CD14-positive monocyte (primary cell): ENCODE data around the gene PIGM. TPM values are rescaled to one million over a fixed set of nuclear protein-coding genes. Genes with fewer than 3 reads are reported as not detected.
A peak's percentile ranks its signal among the peaks of the same experiment; 100 is the strongest.

Source experiments
- DNase-seq, 3 donors: peaks; one replicate each; pipeline ENCODE4 v3.0.0-alpha.2; 2011 to 2022
- H2AFZ ChIP-seq: 2 replicates; pipeline ENCODE4 v1.6.0; 2012; ENCODE audit warnings: mild to moderate bottlenecking, low read depth, low read length, inconsistent platforms; ENCODE audit not compliant: insufficient read depth, poor library complexity, severe bottlenecking
- H3K27ac ChIP-seq, 2 donors: 1 replicate in 1 of 2; 2 replicates in 1 of 2; pipeline ENCODE4 v1.5.1; 2012 to 2013; ENCODE audit warnings: low read length in 2 of 2, control low read depth in 1 of 2, inconsistent platforms in 1 of 2, low read depth in 1 of 2, mild to moderate bottlenecking in 1 of 2
- H3K27me3 ChIP-seq, 2 donors: one replicate each; pipeline versions ENCODE4 v1.6.0 to v1.6.1; 2011 to 2013; ENCODE audit warnings: low read length in 2 of 2; ENCODE audit not compliant: control insufficient read depth in 2 of 2, insufficient read depth in 2 of 2
- H3K36me3 ChIP-seq, 2 donors: replicated peaks in 1 of 2; 1 replicate in 1 of 2; 2 replicates in 1 of 2; pipeline versions ENCODE4 v1.5.1 to v1.6.1; 2012 to 2013; ENCODE audit warnings: low read length in 2 of 2, control low read depth in 1 of 2, inconsistent platforms in 1 of 2, mild to moderate bottlenecking in 1 of 2; ENCODE audit not compliant: insufficient read depth in 2 of 2, control insufficient read depth in 1 of 2
- H3K4me1 ChIP-seq, 2 donors: 1 replicate in 1 of 2; 2 replicates in 1 of 2; pipeline versions ENCODE4 v1.5.1 to v1.6.1; 2012 to 2013; ENCODE audit warnings: low read length in 2 of 2, control low read depth in 1 of 2, inconsistent platforms in 1 of 2, mild to moderate bottlenecking in 1 of 2, moderate library complexity in 1 of 2; ENCODE audit not compliant: insufficient read depth in 2 of 2, control insufficient read depth in 1 of 2
- H3K4me2 ChIP-seq: replicated peaks from 2 replicates; pipeline ENCODE3; 2012; ENCODE audit warnings: low read length, moderate library complexity, mild to moderate bottlenecking; ENCODE audit not compliant: poor library complexity, severe bottlenecking; ENCODE audit errors: extremely low read depth
- H3K4me3 ChIP-seq, 3 experiments: fragments of 200-600 bp in 1 of 3; sonication (generic) in 1 of 3; replicated peaks in 1 of 3; 1 replicate in 2 of 3; 2 replicates in 1 of 3; pipeline ENCODE4 v1.5.1; 2011 to 2013; ENCODE audit warnings: low read length in 3 of 3, mild to moderate bottlenecking in 3 of 3, control low read depth in 2 of 3, low read depth in 2 of 3, inconsistent platforms in 1 of 3, moderate library complexity in 1 of 3
- H3K79me2 ChIP-seq: 2 replicates; pipeline ENCODE4 v1.6.0; 2012; ENCODE audit warnings: mild to moderate bottlenecking, control low read depth, inconsistent platforms, low read length, moderate library complexity; ENCODE audit not compliant: insufficient read depth
- H3K9ac ChIP-seq: 2 replicates; pipeline ENCODE4 v1.6.0; 2017; ENCODE audit warnings: low read length, mild to moderate bottlenecking; ENCODE audit not compliant: insufficient read depth, poor library complexity, severe bottlenecking
- H3K9me3 ChIP-seq, 2 donors: replicated peaks in 1 of 2; 1 replicate in 1 of 2; 2 replicates in 1 of 2; pipeline versions ENCODE4 v1.5.1 to v1.6.1; 2012 to 2013; ENCODE audit warnings: low read length in 2 of 2, control low read depth in 1 of 2; ENCODE audit not compliant: control insufficient read depth in 1 of 2, insufficient read depth in 1 of 2
- H4K20me1 ChIP-seq: 2 replicates; pipeline ENCODE4 v1.6.0; 2012; ENCODE audit warnings: mild to moderate bottlenecking, low read length, control low read depth, moderate library complexity; ENCODE audit not compliant: insufficient read depth
- H3K27ac Mint-ChIP-seq, 7 donors: one replicate each; pipeline ENCODE4 v1.8.0; 2020; ENCODE audit warnings: mild to moderate bottlenecking in 7 of 7, mixed read lengths in 7 of 7, moderate library complexity in 6 of 7, inconsistent platforms in 2 of 7
- H3K27me3 Mint-ChIP-seq, 3 donors: one replicate each; pipeline ENCODE4 v1.8.0; 2021 to 2022; ENCODE audit warnings: low read depth in 3 of 3, mild to moderate bottlenecking in 3 of 3, mixed read lengths in 3 of 3, moderate library complexity in 3 of 3, inconsistent platforms in 1 of 3
- H3K36me3 Mint-ChIP-seq, 2 donors: one replicate each; pipeline ENCODE4 v1.8.0; 2020; ENCODE audit warnings: mixed read lengths in 2 of 2, inconsistent platforms in 1 of 2, mild to moderate bottlenecking in 1 of 2
- H3K4me1 Mint-ChIP-seq: one replicate; pipeline ENCODE4 v1.8.0; 2020; ENCODE audit warnings: mild to moderate bottlenecking, mixed read lengths
- H3K4me3 Mint-ChIP-seq, 2 donors: one replicate each; pipeline ENCODE4 v1.8.0; 2020; ENCODE audit warnings: mild to moderate bottlenecking in 2 of 2, mixed read lengths in 2 of 2, moderate library complexity in 1 of 2
- H3K9me3 Mint-ChIP-seq, 7 donors: one replicate each; pipeline ENCODE4 v1.8.0; 2020 to 2022; ENCODE audit warnings: mixed read lengths in 7 of 7, mild to moderate bottlenecking in 6 of 7, moderate library complexity in 6 of 7, inconsistent platforms in 2 of 7
- CTCF ChIP-seq: fragments of 200-600 bp; IDR thresholded peaks from one replicate; pipeline ENCODE4 v1.8.0; 2022; ENCODE audit warnings: antibody characterized with exemption, mild to moderate bottlenecking
- WGBS: methylation state at CpG from one replicate; pipeline ENCODE4 v1.1.5; 2013; ENCODE audit warnings: missing lambda C conversion rate; ENCODE audit not compliant: insufficient coverage; 5-methylcytosine and 5-hydroxymethylcytosine counted together
- intact Hi-C, 2 donors: fragments of 100-400 bp; cut with micrococcal nuclease; formaldehyde crosslinking; loops; one replicate each; pipeline versions ENCODE4 v1.15.0 to v1.15.1; 2023
- polyA plus RNA-seq, 3 donors: library from polyadenylated mRNA; depleted of rRNA in 1 of 3; unstranded in 2 of 3; stranded (reverse) in 1 of 3; fragments of 300-500 nt in 2 of 3; fragments of >200 nt in 1 of 3; fragmentation: Illumina TruSeq in 2 of 3; gene quantifications; 1 replicate in 2 of 3; 2 replicates in 1 of 3; pipeline ENCODE4 v1.2.3, GENCODE V29; 2012 to 2021

PIGM gene
- polyA plus RNA-seq, 3 donors, result 3.7 to 4.2 (median 4.0) TPM

- DNase-seq, result peak in 2 of 3 donors; percentile 41 to 49
- WGBS, result 100% methylated on average over 1 of the region's 3 CpGs
- intact Hi-C loops, result loop anchor here (2.0 to 10.0 kb wide), 3 partner anchors 71 to 223 kb away; partner anchors contain the start of genes DUSP23 (in 1 of the 2) and FCRL6 (in 1 of the 2)
These were observed 24.1 kb downstream of the PIGM start for GRCh38 chr1:160007577-160008200.

More at GRCh38 chr1:160007577-160008200, 24.1 kb downstream of the PIGM start:
- no peak overlapping the region for H3K27ac Mint-ChIP-seq
- TF ChIP-seq CTCF, result peak; percentile 96
- H3K79me2 ChIP-seq, result no peaks in the 10 kb centered on the region
- H3K4me2 ChIP-seq, result no peak overlapping the region
- H3K4me1 ChIP-seq, result peaks cover 11 to 13% of the 10 kb centered on the region in 2 donors
- H3K4me3 Mint-ChIP-seq, result no peak overlapping the region
- H3K27me3 Mint-ChIP-seq, result peaks cover 0 to 3% (median 1%) of the 10 kb centered on the region in 3 donors
- no peaks in the 10 kb centered on the region for H3K36me3 ChIP-seq
- peaks cover 9% of the 10 kb centered on the region for H3K4me1 Mint-ChIP-seq
- H3K27ac ChIP-seq, result no peak overlapping the region
- no peaks in the 10 kb centered on the region for H3K36me3 Mint-ChIP-seq
- no peak overlapping the region for H3K4me3 ChIP-seq
- H3K9me3 ChIP-seq, result no peaks in the 10 kb centered on the region
- H3K9me3 Mint-ChIP-seq, result no peaks in the 10 kb centered on the region
- H3K9ac ChIP-seq, result no peak overlapping the region
- no peaks in the 10 kb centered on the region for H4K20me1 ChIP-seq
- no peak overlapping the region for H2AFZ ChIP-seq
- no peaks in the 10 kb centered on the region for H3K27me3 ChIP-seq
